OCI-LY7 (cell line): ENCODE results near the gene AKR7A2.

ENCODE experiments used
- CTCF ChIP-seq: fragments of 200-600 bp; sonication (generic); conservative IDR thresholded peaks from 2 replicates; pipeline ENCODE4 v1.5.1; 2014; ENCODE audit warnings: mild to moderate bottlenecking, antibody characterized with exemption, low read length, moderate library complexity, mixed read lengths
- EZH2phosphoT487 ChIP-seq: fragments of 200-600 bp; sonication (generic); IDR thresholded peaks from 2 replicates; pipeline ENCODE4 v1.6.1; 2018; ENCODE audit warnings: low read depth, borderline replicate concordance, mild to moderate bottlenecking, mixed run types, antibody characterized with exemption, low read length, moderate library complexity, mixed read lengths

- TF ChIP-seq CTCF (no peak), EZH2phosphoT487 (no peak)
Observed at GRCh38 chr1:19326748-19327065, 14.8 kb upstream of the AKR7A2 start.
